Measurements from ENCODE around the gene ENHO.

The ENHO gene

GRCh38 chr9:34520096-34520495 is 2.7 kb downstream of the ENHO start:
- no peak for TF ChIP-seq CTCF (IDR thresholded peaks at IDR 0.05; ENCODE audit: low read depth, low read length)
- no peak overlapping the region for H3K4me3 ChIP-seq (replicated peaks in 1 of 2; ENCODE audit: low read depth in 2 of 2, low read length in 2 of 2)
- no peak for DNase-seq (ENCODE audit: low read depth in 2 of 2)

- no peak overlapping the region for H3K4me3 ChIP-seq (replicated peaks in 1 of 2; ENCODE audit: low read depth in 2 of 2, low read length in 2 of 2)
- no peak for DNase-seq (ENCODE audit: low read depth in 2 of 2)
- TF ChIP-seq CTCF (IDR thresholded peaks at IDR 0.05; ENCODE audit: low read depth, low read length), result no peak
These were observed 3.3 kb downstream of the ENHO start for GRCh38 chr9:34519321-34520020.

DNA sequence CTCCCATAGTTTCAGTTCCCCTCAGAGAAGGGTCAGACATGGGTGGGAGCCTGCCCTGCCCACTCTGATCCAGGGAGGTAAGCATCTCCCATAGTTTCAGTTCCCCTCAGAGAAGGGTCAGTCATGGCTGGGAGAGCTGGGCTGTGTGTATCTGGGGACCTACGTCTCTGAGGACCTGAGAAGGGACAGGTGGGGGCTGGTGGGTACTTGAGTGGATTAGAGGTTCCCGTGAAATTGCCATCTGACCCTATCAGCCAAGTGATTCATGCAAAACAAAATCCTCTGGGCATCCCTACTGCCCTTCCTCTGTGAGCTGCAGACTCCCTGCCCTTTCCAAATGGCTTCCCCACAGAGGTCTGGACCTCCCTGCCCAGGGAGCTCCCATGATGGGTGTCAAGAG is 3.9 kb downstream of the ENHO start:
- DNase-seq (ENCODE audit: low read depth in 2 of 2), result no peak
- TF ChIP-seq CTCF (IDR thresholded peaks at IDR 0.05; ENCODE audit: low read depth, low read length), result no peak
- H3K4me3 ChIP-seq (replicated peaks in 1 of 2; ENCODE audit: low read depth in 2 of 2, low read length in 2 of 2), result no peak overlapping the region

GRCh38 chr9:34518110-34518616 is 4.6 kb downstream of the ENHO start:
- no peak for TF ChIP-seq CTCF (IDR thresholded peaks at IDR 0.05; ENCODE audit: low read depth, low read length)
- DNase-seq (ENCODE audit: low read depth in 2 of 2), result no peak
- no peak overlapping the region for H3K4me3 ChIP-seq (replicated peaks in 1 of 2; ENCODE audit: low read depth in 2 of 2, low read length in 2 of 2)

GRCh38 chr9:34517185-34517584 is 5.6 kb downstream of the ENHO start:
- H3K4me3 ChIP-seq (replicated peaks in 1 of 2; ENCODE audit: low read depth in 2 of 2, low read length in 2 of 2), result no peak overlapping the region
- no peak for DNase-seq (ENCODE audit: low read depth in 2 of 2)
- TF ChIP-seq CTCF (IDR thresholded peaks at IDR 0.05; ENCODE audit: low read depth, low read length), result no peak

- H3K4me3 ChIP-seq (replicated peaks in 1 of 2; ENCODE audit: low read depth in 2 of 2, low read length in 2 of 2), result no peak overlapping the region
- DNase-seq (ENCODE audit: low read depth in 2 of 2), result no peak
- no peak for TF ChIP-seq CTCF (IDR thresholded peaks at IDR 0.05; ENCODE audit: low read depth, low read length)
These were observed 6.8 kb downstream of the ENHO start for GRCh38 chr9:34515959-34516358.

GRCh38 chr9:34514816-34515215 is 8.0 kb downstream of the ENHO start:
- no peak for TF ChIP-seq CTCF (IDR thresholded peaks at IDR 0.05; ENCODE audit: low read depth, low read length)
- no peak for DNase-seq (ENCODE audit: low read depth in 2 of 2)
- no peak overlapping the region for H3K4me3 ChIP-seq (replicated peaks in 1 of 2; ENCODE audit: low read depth in 2 of 2, low read length in 2 of 2)

Measured in cardiac fibroblast (primary cell).